Skeletal muscle satellite cell (primary cell): Measurements from ENCODE around the gene CRYL1.

Experiments used
- H3K27me3 ChIP-seq: 2 replicates; pipeline ENCODE4 v1.7.0; 2013; ENCODE audit warnings: low read length; ENCODE audit not compliant: control insufficient read depth, insufficient read depth
- H3K36me3 ChIP-seq: 2 replicates; pipeline ENCODE4 v1.7.0; 2013; ENCODE audit warnings: mild to moderate bottlenecking, control low read depth, low read length; ENCODE audit not compliant: insufficient read depth
- H3K4me1 ChIP-seq: 2 replicates; pipeline ENCODE4 v1.7.0; 2013; ENCODE audit warnings: low read length; ENCODE audit not compliant: control insufficient read depth, insufficient read depth
- H3K4me2 ChIP-seq: 2 replicates; pipeline ENCODE4 v1.7.0; 2013; ENCODE audit warnings: mild to moderate bottlenecking, low read length
- H3K4me3 ChIP-seq: 2 replicates; pipeline ENCODE4 v1.7.0; 2013; ENCODE audit warnings: low read length
- H3K9ac ChIP-seq: 2 replicates; pipeline ENCODE4 v1.7.0; 2013; ENCODE audit warnings: mild to moderate bottlenecking, low read depth, low read length, moderate library complexity
- H3K9me3 ChIP-seq: replicated peaks from 2 replicates; pipeline ENCODE4 v1.7.0; 2013; ENCODE audit warnings: mild to moderate bottlenecking, control low read depth, low read length

Gene CRYL1

DNA sequence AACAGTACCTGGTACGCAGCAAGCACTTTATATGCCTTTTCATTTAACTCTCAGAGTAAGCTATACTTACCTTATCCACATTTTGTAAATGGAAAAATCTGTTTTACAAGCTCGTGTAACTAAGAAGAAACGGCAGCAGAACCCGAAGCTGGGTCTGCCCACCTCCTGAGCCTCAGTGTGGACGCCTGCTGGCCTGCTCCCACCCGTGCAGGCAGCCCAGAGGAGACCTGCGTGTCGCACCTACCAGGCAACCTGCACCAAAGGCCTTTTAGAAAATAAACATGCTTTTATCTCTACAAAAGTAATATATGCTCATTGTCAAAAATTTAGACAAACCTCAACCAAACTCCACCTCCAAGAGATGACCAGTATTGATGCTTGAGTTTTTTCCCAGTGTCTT is 62.7 kb downstream of the CRYL1 start:
- Histone ChIP-seq H3K4me2 (no peak overlapping the region), H3K27me3 (no peaks in the 10 kb centered on the region), H3K4me3 (no peak overlapping the region), H3K9me3 (no peaks in the 10 kb centered on the region), H3K36me3 (no peaks in the 10 kb centered on the region), H3K9ac (no peak overlapping the region), H3K4me1 (peaks cover 17% of the 10 kb centered on the region)

DNA sequence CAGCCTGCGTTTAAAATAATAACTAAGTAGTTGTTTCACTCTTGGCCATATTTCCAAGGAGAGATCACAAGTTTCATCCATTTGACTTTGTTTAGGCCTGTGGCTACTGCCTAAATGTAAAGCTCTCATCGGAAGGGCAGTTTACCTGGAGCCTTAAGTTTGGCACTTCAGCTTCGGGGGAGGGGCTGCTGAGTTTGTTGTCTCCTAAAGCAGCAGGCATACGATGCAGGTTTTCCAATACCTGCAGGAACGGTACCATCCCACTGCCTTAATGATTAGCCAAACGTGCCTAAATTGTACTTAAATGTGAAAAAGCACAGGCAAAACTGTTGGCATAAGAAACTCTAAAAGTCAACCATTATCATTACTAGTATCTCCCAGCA is 63.1 kb downstream of the CRYL1 start:
- Histone ChIP-seq H3K9me3 (no peaks in the 10 kb centered on the region), H3K9ac (no peak overlapping the region), H3K4me2 (no peak overlapping the region), H3K4me1 (peaks cover 17% of the 10 kb centered on the region), H3K27me3 (no peaks in the 10 kb centered on the region), H3K4me3 (no peak overlapping the region), H3K36me3 (no peaks in the 10 kb centered on the region)

DNA sequence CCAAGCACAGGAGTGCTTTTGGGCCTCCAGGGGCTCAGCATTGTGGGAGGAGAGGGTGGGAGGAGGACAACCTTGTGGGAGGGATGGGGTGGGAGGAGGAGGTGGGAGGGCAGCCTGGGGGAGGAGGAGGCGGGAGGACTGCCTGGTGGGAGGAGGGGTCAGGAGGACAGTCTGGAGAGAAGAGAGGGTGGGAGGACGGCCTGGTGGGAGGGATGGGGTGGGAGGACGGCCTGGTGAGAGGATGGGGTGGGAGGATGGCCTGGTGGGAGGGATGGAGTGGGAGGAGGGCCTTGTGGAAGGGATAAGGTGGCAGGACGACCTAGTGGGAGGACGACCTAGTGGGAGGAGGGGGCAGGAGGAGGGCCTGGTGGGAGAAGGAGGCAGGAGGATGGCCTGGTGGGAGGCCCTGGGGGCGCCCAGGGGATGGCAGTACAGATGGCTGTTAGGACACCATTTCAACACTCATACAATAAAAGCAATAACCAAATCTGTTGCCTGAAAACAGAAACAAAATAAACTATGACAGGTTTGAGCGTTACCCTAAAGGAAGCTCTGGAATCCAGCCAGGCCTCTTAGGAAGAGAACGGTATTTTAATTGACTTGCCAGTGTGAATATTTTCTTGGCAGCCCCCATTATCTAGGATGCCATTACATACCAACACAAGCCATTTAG is 63.7 kb downstream of the CRYL1 start:
- Histone ChIP-seq H3K4me1 (peaks cover 17% of the 10 kb centered on the region), H3K9ac (no peak overlapping the region), H3K36me3 (no peaks in the 10 kb centered on the region), H3K4me2 (no peak overlapping the region), H3K9me3 (no peaks in the 10 kb centered on the region), H3K4me3 (no peak overlapping the region), H3K27me3 (no peaks in the 10 kb centered on the region)

DNA sequence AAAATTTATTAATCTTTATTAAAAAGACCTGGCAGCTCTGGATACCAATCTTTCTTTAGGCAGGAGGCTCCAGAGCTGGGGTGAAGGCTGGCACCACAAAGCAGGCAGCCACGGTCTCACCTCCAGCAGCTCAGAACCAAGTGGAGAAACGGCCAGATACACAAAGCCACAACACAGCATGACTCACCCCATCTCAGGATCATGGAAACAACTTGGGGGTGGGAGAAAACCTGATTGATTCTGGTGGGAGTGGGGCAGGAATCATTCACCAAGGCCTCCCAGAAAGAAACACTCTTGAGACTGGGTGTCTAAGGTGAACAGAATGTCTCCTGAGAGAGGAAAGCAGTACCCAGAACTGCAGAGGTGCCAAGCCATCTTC is 64.2 kb downstream of the CRYL1 start:
- Histone ChIP-seq H3K4me2 (no peak overlapping the region), H3K9me3 (no peaks in the 10 kb centered on the region), H3K36me3 (no peaks in the 10 kb centered on the region), H3K4me3 (no peak overlapping the region), H3K27me3 (no peaks in the 10 kb centered on the region), H3K9ac (no peak overlapping the region), H3K4me1 (peaks cover 17% of the 10 kb centered on the region)

DNA sequence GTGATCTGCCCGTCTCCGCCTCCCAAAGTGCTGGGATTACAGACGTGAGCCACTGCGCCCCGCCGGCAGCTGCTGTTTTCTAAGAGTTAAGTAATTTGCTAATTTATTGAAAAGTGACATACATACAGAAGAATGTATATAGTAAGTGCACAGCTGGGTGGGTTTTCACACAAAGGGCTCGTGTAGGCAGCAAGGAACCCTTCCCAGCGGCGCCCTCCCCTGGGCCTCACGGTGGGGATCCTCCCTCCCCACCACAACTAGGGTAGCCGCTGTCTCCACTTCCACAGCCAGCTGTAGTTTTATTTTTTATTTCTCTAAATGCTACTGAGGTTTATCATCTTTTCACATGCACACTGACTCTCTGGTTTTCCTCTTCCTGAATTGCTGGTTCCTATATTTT is 64.9 kb downstream of the CRYL1 start:
- Histone ChIP-seq H3K9me3 (no peaks in the 10 kb centered on the region), H3K4me3 (no peak overlapping the region), H3K4me2 (no peak overlapping the region), H3K9ac (no peak overlapping the region), H3K4me1 (peaks cover 15% of the 10 kb centered on the region), H3K27me3 (no peaks in the 10 kb centered on the region), H3K36me3 (no peaks in the 10 kb centered on the region)

DNA sequence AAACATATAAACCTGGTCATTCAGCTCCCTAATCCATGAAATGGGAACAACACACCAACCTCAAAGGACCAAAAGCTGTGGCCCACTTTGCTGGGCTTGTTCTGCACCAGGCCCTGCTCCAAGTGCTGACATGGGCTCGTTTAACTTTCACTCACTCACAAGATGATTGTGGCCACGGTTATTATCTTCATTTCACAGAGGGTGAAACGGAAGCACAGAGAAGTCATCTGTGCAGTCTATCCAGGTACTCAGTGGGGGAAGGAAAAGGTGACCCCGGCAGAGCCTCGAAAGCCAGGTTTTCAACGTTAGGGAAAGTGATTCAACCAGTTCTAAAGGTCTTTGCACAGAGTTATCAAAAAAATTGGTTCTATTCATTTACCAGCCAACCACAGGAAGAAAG is 68.0 kb downstream of the CRYL1 start:
- Histone ChIP-seq H3K4me3 (no peak overlapping the region), H3K9ac (no peak overlapping the region), H3K9me3 (no peaks in the 10 kb centered on the region), H3K4me2 (no peak overlapping the region), H3K27me3 (no peaks in the 10 kb centered on the region), H3K4me1 (peaks cover 7% of the 10 kb centered on the region), H3K36me3 (no peaks in the 10 kb centered on the region)

DNA sequence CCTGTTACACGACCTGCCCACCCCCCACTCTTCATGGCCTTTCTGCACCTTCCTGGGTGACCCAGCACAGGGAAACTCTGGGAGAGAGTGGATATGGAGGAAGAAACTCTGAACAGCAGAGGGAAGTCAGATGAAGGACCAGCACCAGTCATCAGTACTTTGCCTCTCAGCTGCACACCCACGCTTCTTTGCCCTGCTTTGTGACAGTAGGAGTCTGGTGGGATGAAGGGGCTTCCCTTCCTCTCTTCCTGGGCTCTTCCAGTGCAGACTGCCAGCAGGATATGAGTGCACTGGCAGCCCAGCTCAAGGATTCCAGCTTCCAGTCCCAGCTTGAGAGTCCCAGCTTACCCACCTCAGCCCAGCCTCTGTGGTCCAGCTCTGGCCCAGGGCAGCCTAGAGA is 68.9 kb downstream of the CRYL1 start:
- Histone ChIP-seq H3K4me2 (no peak overlapping the region), H3K27me3 (no peaks in the 10 kb centered on the region), H3K9ac (no peak overlapping the region), H3K9me3 (no peaks in the 10 kb centered on the region), H3K36me3 (no peaks in the 10 kb centered on the region), H3K4me3 (no peak overlapping the region), H3K4me1 (peaks cover 7% of the 10 kb centered on the region)

DNA sequence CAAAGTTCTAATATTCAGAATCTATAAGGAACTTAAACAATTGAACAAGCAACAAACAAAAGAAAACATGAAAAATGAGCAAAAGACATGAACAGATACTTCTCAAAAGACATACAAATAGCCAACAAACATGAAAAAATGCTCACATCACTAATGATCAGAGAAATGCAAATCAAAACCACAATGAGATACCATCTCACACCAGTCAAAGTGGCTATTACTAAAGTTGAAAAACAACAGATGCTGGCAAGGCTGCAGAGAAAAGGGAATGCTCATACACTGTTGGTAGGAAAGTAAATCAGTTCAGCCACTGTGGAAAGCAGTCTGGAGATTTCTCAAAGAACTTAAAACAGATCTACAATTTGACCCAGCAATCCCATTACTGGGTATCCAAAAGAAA is 74.3 kb downstream of the CRYL1 start:
- Histone ChIP-seq H3K4me1 (no peaks in the 10 kb centered on the region), H3K4me2 (no peak overlapping the region), H3K27me3 (no peaks in the 10 kb centered on the region), H3K9me3 (no peaks in the 10 kb centered on the region), H3K4me3 (no peak overlapping the region), H3K9ac (no peak overlapping the region), H3K36me3 (no peaks in the 10 kb centered on the region)

DNA sequence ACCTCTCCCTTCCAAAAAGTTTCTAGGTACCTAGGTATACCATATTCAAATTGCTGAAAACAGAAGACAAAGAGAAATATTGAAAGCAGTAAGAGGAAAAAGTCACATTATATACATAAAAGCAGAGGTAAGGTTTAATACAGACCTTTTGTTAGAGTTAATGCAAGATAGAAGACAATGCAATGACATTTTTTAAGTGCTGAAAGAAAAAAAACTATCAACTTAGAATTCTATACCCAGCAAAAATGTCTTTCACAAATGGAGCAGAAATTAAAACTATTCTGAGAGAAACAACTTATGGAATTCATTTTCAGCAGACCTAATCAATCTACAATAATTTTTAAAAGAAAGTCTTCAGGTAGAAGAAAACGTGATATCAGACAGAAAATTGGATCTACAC is 77.2 kb downstream of the CRYL1 start:
- no peak overlapping the region for H3K4me2 ChIP-seq

DNA sequence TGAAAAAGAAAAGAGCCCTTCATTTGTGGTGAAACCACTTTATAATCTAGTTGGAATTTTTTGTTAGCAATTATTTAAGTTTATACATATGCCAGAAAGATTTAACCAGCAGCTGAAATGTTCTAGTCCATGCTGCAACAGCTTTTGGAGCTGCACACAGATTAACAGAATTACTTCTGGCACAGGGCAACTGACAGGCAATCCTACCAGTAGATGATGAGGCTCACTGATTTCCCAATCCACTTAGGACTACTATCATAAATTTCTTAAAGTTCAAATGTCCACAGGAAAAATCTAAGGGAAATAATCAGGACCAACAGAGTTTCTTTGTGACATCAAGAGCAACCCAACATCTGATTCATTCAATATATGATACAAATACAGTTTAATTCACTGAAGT is 78.8 kb downstream of the CRYL1 start:
- Histone ChIP-seq H3K27me3 (no peaks in the 10 kb centered on the region), H3K4me3 (no peak overlapping the region), H3K4me1 (no peaks in the 10 kb centered on the region), H3K4me2 (no peak overlapping the region), H3K36me3 (no peaks in the 10 kb centered on the region), H3K9ac (no peak overlapping the region), H3K9me3 (no peaks in the 10 kb centered on the region)

More for the DNA sequence above, 77.2 kb downstream of the CRYL1 start:
- no peaks in the 10 kb centered on the region for H3K4me1 ChIP-seq
- H3K4me3 ChIP-seq, result no peak overlapping the region
- H3K9me3 ChIP-seq, result no peaks in the 10 kb centered on the region
- H3K36me3 ChIP-seq, result no peaks in the 10 kb centered on the region
- H3K9ac ChIP-seq, result no peak overlapping the region
- H3K27me3 ChIP-seq, result no peaks in the 10 kb centered on the region

DNA sequence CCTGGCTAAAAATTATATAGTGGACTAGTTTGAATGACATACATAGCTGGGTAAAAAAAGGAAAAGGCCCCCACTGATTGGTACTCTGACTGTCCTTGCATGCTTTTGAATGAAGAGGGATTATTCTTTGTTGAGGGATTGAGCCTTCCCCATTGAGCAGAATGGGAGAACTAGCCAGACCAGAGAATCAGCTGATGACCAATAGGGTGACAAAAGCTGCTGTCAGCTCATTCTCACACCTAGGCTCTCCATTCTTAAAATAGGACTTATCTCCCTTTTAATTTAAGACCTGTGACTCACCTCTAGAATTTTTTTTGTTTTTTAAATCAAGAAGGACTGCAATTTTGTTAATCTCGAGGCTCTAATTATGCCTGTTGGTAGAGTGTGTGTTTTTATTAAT is 79.3 kb downstream of the CRYL1 start:
- Histone ChIP-seq H3K4me3 (no peak overlapping the region), H3K9me3 (no peaks in the 10 kb centered on the region), H3K4me1 (no peaks in the 10 kb centered on the region), H3K36me3 (no peaks in the 10 kb centered on the region), H3K9ac (no peak overlapping the region), H3K4me2 (no peak overlapping the region), H3K27me3 (no peaks in the 10 kb centered on the region)

DNA sequence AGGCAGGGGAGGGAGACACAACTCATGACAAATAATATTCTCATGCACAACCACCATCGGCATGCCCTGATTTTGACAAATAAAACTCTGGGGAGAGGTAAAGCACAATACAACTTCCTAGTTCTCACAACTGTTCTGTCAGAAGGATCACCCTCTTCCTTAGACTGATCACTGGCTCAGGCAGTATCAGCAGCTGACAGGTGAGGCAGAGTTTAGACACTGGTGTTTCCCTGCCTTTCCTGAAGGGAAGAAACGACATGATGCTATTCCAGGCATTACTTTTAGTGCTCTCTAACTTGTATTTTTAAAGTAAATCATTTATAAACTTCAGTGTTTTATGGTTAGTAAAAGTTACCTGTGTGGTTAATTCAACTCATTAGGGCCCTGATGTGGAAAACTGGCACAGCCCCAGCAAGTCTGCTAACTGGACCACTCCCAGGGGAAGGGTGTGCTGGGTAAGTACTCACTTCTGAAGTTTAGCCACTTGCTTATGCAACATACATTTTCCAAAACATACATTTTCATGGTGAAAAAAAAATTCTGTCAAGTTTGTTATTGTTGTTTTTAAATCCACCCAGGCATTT is 82.8 kb downstream of the CRYL1 start:
- H3K9me3 ChIP-seq, result no peaks in the 10 kb centered on the region
- H3K4me1 ChIP-seq, result no peaks in the 10 kb centered on the region
- no peaks in the 10 kb centered on the region for H3K27me3 ChIP-seq
- H3K36me3 ChIP-seq, result no peaks in the 10 kb centered on the region
- H3K9ac ChIP-seq, result no peak overlapping the region
- no peak overlapping the region for H3K4me3 ChIP-seq
- H3K4me2 ChIP-seq, result no peak overlapping the region
